Cardiac septum (tissue), 1 donor: ENCODE measurements around the gene HPX. TPM values are rescaled to one million over a fixed set of nuclear protein-coding genes. Genes with fewer than 3 reads are reported as not detected.
"Not testable (repeated sequence)": the region's sequence is repeated elsewhere in the genome, so short reads cannot be mapped to it uniquely, and the experiment has no call there.

ENCODE experiments used
- DNase-seq: peaks from one replicate; pipeline ENCODE4 v3.0.0-alpha.2; 2020; ENCODE audit warnings: low spot score
- intact Hi-C: fragments of 100-400 bp; cut with DNase I; formaldehyde crosslinking; loops from one replicate; pipeline ENCODE4 v1.14.0; 2022
- total RNA-seq: library from RNA; stranded (reverse); fragmentation: NEBNext Ultra II Directional; extraction: Animal tissue kit (Norgen Biotek cat#: 25700); gene quantifications from one replicate; pipeline ENCODE4 v1.2.1, GENCODE V29; 2021
- donor health status: DM: no; HTN: no; CAD: no.

Gene HPX
- total RNA-seq, 1 donor from 2014 or later: 0.27 TPM

DNA sequence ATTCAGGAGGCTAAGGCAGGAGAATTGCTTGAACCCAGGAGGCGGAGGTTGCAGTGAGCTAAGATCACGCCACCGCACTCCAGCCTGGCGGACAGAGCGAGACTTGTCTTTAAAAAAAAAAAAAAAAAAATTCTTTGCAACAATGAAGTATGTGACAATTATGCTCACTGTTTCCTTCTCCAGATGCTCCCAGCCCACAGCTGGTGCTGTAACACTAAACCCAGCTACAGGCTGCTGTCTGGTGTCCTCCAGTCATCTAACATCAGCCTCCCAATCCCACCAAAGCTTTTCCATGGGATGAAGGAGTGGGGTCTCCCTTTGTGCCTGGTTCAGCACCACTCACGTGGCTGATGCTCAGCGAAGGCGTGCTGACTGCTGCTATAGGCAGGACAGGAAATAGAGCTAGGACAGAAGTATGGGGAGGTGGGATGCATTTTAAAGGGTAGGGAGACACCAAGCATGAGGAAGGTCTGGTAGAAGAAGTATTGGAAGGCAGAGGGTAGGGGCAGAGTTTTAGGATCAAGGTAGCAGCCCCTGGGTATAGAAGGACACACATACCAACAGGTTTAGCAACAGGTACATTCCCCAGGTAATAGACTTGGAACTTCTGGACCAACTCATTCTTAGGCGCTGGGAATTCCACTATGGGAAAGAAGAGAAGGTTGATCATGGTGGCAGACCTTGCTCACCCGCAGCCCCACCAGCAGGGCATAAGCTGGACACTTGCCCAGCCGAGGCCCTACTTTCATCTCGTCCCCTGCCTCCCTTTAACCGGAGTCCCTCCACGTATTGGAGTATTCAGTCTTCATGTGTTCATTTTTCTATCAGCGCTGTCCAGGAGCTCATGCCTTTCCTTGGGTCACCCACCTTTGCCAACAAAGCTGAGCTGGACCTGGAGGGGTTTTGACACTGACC lies 40.1 kb downstream of the HPX start:
- intact Hi-C loops: no loop called here
- DNase-seq: no peak

DNA sequence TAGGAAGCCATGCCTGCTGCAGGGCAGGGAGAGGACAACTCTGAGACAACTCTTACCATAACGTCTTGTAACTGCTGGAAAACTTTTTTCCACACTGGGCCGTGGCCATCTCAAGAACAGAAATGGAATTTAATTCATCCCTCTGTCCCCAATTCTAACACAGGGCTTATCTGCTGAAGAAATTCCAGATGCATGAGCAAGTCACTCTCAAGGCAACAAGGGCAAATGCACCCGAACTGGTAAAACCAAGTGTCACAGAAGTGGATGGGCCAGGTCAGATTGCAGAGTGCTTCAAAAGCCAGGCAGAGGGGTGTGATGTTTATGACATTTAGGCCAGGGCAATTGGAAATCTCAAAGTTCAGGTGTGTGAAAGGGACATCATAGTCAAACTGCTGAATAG lies 43.2 kb downstream of the HPX start:
- intact Hi-C loops: no loop called here
- no peak for DNase-seq

DNA sequence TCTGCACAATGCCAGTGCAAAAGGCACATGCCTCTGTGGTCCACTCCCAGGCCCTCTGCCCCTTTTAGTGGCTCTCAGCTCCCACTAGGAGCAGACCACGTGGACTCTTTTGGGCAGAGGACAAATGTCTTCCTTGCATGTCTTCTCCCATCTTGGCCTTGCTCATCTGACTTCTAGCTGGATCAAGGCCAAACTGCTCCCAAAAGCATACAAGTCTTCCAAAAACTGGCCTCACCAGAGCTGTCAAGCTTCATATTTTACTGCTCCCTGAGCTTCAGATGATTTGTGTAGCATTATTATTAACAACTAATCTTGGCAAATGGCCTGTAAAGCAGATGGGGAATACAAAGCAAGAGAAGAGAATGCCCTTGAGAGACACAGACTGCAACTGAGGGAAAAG lies 43.6 kb downstream of the HPX start:
- DNase-seq: no peak
- intact Hi-C loops: no loop called here

DNA sequence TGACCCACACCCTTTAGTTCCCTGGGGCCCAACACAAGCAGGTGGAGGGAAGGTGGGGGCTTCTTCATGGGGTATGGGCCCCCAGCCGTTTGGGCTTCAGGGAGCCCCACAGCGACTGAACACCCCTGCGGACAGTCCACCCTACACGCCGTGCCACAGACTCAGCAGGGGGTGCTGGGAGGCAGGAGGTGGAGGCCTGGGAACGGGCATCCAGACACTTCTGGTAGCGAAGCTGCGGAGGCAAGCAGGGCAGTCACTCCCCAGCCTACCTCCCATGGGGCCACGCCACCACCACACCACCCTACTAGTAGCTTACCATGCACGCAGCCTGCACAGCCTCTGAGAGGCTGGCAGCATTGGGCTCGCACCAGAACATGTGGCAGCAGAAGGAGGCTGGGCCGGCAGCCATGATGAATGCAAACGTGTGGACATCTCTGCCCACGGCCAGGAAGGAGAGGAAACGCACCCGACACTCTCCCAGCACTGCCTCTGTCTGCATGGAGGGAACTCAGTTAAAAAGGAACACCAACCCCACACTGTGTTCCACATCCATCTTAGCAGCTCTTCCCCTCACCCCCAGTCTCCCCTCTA lies 45.2 kb downstream of the HPX start:
- intact Hi-C loops: no loop called here
- no peak for DNase-seq

DNA sequence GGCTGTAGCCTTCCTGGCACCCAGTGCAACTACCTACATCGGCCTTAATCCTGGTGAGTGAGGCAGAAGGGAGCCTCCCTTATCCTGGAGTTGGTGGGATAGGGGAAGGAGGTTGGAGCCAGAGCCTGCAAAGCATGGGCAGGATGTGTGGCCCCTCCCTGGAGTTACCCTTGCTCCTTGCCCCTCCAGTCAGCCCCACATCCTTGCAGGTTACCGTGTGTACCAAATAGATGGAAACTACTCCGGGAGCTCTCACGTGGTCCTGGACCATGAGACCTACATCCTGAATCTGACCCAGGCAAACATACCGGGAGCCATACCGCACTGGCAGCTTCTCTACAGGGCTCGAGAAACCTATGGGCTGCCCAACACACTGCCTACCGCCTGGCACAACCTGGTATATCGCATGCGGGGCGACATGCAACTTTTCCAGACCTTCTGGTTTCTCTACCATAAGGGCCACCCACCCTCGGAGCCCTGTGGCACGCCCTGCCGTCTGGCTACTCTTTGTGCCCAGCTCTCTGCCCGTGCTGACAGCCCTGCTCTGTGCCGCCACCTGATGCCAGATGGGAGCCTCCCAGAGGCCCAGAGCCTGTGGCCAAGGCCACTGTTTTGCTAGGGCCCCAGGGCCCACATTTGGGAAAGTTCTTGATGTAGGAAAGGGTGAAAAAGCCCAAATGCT lies 46.7 kb downstream of the HPX start:
- DNase-seq: no peak
- intact Hi-C loops: no loop called here

DNA sequence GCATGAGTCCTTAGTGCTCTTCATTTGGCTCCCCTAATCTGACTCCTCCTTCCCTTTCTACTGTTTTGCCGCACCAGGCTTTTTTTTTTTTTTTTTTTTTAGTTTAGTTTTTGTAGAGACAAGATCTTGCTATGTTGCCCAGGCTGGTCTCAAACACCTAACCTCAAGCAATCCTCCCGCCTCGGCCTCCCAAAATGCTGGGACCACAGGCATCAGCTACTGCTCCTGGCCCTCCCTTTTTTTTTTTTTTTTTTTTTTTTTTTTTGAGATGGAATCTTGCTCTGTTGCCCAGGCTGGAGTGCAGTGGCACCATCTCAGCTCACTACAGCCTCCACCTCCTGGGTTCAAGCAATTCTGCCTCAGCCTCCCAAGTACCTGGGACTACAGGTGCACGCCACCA lies 48.5 kb downstream of the HPX start:
- intact Hi-C loops, DNase-seq: not testable (repeated sequence)

DNA sequence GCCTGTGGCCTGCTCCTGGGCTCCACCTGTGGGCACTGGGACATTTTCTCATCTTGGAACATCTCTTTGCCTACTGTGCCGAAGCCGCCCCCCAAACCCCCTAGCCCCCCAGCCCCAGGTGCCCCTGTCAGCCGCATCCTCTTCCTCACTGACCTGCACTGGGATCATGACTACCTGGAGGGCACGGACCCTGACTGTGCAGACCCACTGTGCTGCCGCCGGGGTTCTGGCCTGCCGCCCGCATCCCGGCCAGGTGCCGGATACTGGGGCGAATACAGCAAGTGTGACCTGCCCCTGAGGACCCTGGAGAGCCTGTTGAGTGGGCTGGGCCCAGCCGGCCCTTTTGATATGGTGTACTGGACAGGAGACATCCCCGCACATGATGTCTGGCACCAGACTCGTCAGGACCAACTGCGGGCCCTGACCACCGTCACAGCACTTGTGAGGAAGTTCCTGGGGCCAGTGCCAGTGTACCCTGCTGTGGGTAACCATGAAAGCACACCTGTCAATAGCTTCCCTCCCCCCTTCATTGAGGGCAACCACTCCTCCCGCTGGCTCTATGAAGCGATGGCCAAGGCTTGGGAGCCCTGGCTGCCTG lies 49.2 kb downstream of the HPX start:
- intact Hi-C loops: loop anchor here (2.0 kb wide), 3 partner anchors 27 to 211 kb away; partner anchors contain the start of genes APBB1, ILK, RRP8 and TRIM3
- DNase-seq: no peak

DNA sequence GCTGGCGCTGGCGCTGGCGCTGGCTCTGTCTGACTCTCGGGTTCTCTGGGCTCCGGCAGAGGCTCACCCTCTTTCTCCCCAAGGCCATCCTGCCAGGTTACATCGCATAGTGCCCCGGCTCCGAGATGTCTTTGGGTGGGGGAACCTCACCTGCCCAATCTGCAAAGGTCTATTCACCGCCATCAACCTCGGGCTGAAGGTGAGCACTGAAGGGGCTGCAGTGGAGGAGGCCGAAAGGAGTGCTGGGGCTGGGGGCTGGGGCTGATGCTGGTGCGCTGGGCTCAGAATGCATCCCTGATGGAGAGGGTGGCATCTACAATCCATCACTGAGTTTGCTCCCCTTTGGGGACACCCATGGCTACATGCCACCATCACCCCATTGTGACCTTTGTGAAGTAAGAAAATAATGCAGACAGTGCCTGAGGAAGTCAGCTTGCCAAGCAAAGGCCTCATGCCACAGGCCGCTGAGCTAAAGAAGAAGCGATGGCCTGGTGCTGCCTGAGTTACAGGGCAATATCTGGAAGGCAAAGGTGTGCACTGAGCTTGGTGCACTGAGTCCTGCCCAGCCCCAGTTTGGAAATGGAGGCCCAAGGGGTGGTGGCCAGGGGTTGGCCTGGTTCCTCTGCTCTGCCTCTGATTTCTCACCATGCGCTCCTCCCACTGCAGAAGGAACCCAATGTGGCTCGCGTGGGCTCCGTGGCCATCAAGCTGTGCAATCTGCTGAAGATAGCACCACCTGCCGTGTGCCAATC lies 49.9 kb downstream of the HPX start:
- intact Hi-C loops: loop anchor here (2.0 kb wide), 3 partner anchors 28 to 212 kb away; partner anchors contain the start of genes APBB1, ILK, RRP8 and TRIM3
- no peak for DNase-seq

DNA sequence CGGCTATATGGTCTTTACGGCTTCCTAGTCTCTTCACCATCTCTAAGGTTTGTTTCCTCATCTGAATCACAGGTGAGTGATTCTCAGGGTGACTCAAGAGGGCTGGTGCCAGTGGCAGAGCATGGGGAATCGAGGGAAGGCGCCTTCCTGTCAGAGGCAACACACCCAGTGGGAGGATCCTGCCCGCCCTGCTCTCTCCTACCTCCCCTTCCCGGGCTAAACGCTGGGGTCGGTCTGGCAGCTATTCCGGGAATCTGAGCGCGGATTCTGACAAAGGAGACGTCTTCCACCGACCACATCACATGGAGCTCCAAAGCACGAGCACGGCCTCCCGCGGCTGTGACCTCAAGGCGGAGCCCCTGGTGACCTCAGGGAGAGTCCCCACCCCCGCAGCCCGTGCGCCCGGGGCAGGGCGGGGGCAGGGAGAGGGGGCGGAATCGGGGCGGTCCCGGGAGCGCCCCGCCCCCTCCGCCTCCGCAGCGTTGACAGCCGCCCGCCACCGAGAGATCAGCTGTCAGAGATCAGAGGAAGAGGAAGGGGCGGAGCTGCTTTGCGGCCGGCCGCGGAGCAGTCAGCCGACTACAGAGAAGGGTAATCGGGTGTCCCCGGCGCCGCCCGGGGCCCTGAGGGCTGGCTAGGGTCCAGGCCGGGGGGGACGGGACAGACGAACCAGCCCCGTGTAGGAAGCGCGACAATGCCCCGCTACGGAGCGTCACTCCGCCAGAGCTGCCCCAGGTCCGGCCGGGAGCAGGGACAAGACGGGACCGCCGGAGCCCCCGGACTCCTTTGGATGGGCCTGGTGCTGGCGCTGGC lies 50.7 kb downstream of the HPX start, which contains the start of gene SMPD1:
SMPD1 (plus strand) TSS at position 570 of the 813 bp plus-strand sequence; CDS start at position 695, 125 bp downstream.
- DNase-seq: peak; percentile 98
- intact Hi-C loops: loop anchor here (2.0 to 5.0 kb wide), 4 partner anchors 29 to 213 kb away; partner anchors contain the start of genes APBB1, ILK, RRP8 and TRIM3

DNA sequence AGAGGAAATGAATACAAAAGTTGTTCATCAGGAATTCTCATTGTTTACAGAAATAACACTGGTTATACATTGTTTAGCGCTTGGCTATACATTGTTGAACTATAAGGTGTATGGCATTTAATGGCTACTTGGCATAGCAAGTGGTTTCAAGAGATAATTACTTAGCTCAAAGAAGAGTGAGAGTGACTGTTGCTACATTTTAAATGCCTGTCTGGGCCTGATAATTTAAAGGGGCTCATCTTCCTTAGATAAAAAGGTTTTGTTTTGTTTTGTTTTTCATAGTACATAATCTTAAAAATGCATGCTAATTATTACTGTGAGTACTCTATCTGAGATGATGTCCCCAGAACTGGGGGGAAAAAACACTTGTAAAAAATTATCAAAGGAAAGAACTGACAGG lies 52.0 kb downstream of the HPX start:
- DNase-seq: no peak
- intact Hi-C loops: loop anchor here (5.0 kb wide), 1 partner anchor 114 kb away; no protein-coding TSS in a partner anchor

DNA sequence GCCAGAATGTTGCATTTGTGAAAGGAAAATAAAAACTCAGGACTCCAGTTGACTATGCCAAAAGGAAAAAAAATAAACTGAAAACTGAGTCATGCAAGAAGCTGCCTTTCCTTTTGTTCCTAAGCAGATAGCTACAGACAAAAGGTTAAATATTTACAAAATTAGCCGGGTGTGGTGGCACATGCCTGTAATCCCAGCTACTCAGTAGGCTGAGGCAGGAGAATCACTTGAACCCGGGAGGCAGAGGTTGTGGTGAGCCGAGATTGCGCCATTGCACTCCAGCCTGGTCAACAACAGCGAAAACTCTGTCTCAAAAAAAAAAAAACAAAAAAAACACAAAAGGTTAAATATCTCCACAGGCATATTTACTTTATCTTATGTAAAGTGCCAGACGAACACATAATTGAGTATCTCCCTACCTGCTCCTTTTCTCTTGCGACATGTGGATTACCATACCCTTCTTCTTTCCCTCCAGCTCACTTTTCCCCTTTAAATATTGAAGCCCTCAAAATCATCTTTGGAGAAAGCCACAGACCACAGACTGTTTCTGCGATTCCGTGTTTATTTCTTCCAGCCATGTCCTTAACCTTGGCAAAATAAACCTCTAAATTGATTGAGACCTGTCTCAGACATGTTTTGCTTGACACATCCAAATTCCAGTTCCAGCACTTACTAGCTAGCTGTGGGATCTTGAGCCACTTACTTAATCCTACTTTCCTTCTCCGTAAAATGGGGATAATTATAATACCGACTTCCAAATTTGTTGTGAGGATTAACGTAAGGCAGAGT lies 52.8 kb downstream of the HPX start:
- no peak for DNase-seq
- intact Hi-C loops: loop anchor here (5.0 kb wide), 1 partner anchor 114 kb away; no protein-coding TSS in a partner anchor

DNA sequence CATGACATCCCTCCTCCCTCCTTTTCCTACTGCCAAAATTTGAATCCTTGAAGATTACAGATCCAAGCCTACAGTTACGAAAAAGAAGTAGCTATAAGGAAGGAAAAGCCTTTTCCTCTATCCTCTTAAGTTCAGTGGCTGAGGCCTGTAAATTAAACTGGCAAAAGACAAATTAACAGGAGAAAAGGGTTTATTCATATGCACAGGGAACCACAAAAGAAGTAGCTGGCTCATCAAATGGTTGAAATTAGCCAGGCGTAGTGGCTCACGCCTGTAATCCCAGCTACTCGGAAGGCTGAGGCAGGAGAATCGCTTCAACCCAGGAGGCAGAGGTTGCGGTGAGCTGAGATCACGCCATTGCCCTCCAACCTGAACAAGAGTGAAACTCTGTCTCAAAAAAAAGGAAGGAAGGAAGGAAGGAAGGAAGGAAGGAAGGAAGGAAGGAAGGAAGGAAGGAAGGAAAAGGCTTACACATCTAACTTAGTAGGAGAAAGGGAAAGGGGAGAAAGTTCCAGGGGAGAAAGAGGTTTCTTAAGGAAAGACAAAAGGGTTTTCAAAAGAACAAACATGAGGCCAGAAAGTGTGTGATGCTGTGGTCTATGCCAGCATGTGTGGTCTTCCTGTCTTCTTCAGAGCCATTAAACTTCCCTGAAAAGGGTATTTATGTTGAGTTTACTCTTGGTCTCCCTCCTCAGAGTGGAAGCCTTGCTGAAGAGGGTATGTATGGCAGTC lies 55.6 kb downstream of the HPX start:
- intact Hi-C loops: loop anchor here (5.0 kb wide), 1 partner anchor 117 kb away; no protein-coding TSS in a partner anchor
- no peak for DNase-seq

Other genes starting within 250 kb of the HPX start
- not detected for gene OR52W1, start 241.8 kb downstream of the HPX start, total RNA-seq
- gene C11orf42, start 235.4 kb downstream of the HPX start, total RNA-seq: not detected
- gene FHIP1B, start 206.4 kb downstream of the HPX start, total RNA-seq: 19.7 TPM
- gene CNGA4, start 201.9 kb downstream of the HPX start, total RNA-seq: not detected
- gene CCKBR, start 181.1 kb downstream of the HPX start, total RNA-seq: not detected
- gene CAVIN3, start 120.5 kb downstream of the HPX start, total RNA-seq: 77.6 TPM
- gene SMPD1, start 50.5 kb downstream of the HPX start, total RNA-seq: 57.8 TPM
- 72.0 TPM for gene APBB1, start 21.9 kb downstream of the HPX start, total RNA-seq
- gene TRIM3, start 33.0 kb upstream of the HPX start, total RNA-seq: 11.7 TPM
- gene ARFIP2, start 40.3 kb upstream of the HPX start, total RNA-seq: 20.1 TPM
- gene TIMM10B, start 40.5 kb upstream of the HPX start, total RNA-seq: 21.7 TPM
- gene DNHD1, start 56.3 kb upstream of the HPX start, total RNA-seq: 8.2 TPM
- 21.3 TPM for gene RRP8, start 162.6 kb upstream of the HPX start, total RNA-seq
- 229 TPM for gene ILK, start 162.8 kb upstream of the HPX start, total RNA-seq
- 126 TPM for gene TAF10, start 171.2 kb upstream of the HPX start, total RNA-seq
- 72.0 TPM for gene TPP1, start 178.4 kb upstream of the HPX start, total RNA-seq
- 9.2 TPM for gene DCHS1, start 214.8 kb upstream of the HPX start, total RNA-seq
- 39.5 TPM for gene MRPL17, start 242.4 kb upstream of the HPX start, total RNA-seq